ENCODE results near the gene SDK1. TPM values are rescaled to one million over a fixed set of nuclear protein-coding genes. Genes with fewer than 3 reads are reported as not detected.

Gene SDK1
- total and polyA plus RNA-seq, 10 of the 15 experiments (the other 5 are each of a cell fraction or from before 2014, with no cell fraction given): 0.14 to 0.33 TPM; not detected in 8

- Histone ChIP-seq H2AFZ (ENCODE audit: control insufficient read depth, low read depth, low read length) (no peak overlapping the region), H4K20me1 (ENCODE audit: control insufficient read depth, insufficient read depth) (no peaks in the 10 kb centered on the region), H3K9ac (ENCODE audit: control insufficient read depth, insufficient read depth, low read length) (no peak overlapping the region), H3K4me2 (ENCODE audit: control insufficient read depth, insufficient read depth) (no peak overlapping the region), H3K79me2 (ENCODE audit: control insufficient read depth, insufficient read depth, low read length) (no peaks in the 10 kb centered on the region), H3K36me3 (ENCODE audit: control insufficient read depth in 2 of 2, insufficient read depth in 2 of 2, low read length in 1 of 2) (no peaks in the 10 kb centered on the region), H3K4me3 (no peak overlapping the region), H3K27me3 (replicated peaks in 1 of 2; ENCODE audit: control insufficient read depth in 2 of 2, insufficient read depth in 2 of 2, low read length in 1 of 2) (no peaks in the 10 kb centered on the region), H3K9me3 (replicated peaks; ENCODE audit: control insufficient read depth, insufficient read depth, low read length) (no peaks in the 10 kb centered on the region; the same call in 2 of the 3 replicates), H3K27ac (ENCODE audit: control insufficient read depth, insufficient read depth) (no peak overlapping the region), H3K4me1 (ENCODE audit: control insufficient read depth, insufficient read depth, low read length) (no peaks in the 10 kb centered on the region)
- RAD21 ChIA-PET (ENCODE audit: unreplicated experiment): no interaction called here
- DNase-seq (ENCODE audit: low read depth, low spot score) (no peak), ATAC-seq (no peak), FAIRE-seq (no peak)
- POLR2A ChIA-PET: no interaction called here
- SMC1A ChIA-PET (ENCODE audit: uncharacterized antibody, unreplicated experiment): no interaction called here
- in situ Hi-C loops (cut with MboI) (no loop called here), intact Hi-C loops (cut with micrococcal nuclease; ENCODE audit: unreplicated experiment) (no loop called here)
- no TSS peak for BruUV-seq (replicated peaks)
- TF ChIP-seq SMARCA5 (IDR thresholded peaks at IDR 0.05): no peak
- WGBS (ENCODE audit: insufficient coverage, insufficient replicate concordance, low lambda C conversion rate, missing lambda C conversion rate): 29% methylated on average over 12 of the region's 13 CpGs
- CTCF ChIA-PET: no interaction called here
Measured at GRCh38 chr7:4079956-4080355, 778.9 kb downstream of the SDK1 start.

GRCh38 chr7:4080954-4081353, 779.9 kb downstream of the SDK1 start:
- Histone ChIP-seq H3K79me2 (ENCODE audit: control insufficient read depth, insufficient read depth, low read length) (no peaks in the 10 kb centered on the region), H3K9ac (ENCODE audit: control insufficient read depth, insufficient read depth, low read length) (no peak overlapping the region), H3K4me2 (ENCODE audit: control insufficient read depth, insufficient read depth) (no peak overlapping the region), H3K9me3 (replicated peaks; ENCODE audit: control insufficient read depth, insufficient read depth, low read length) (no peaks in the 10 kb centered on the region; the same call in 2 of the 3 replicates), H4K20me1 (ENCODE audit: control insufficient read depth, insufficient read depth) (no peaks in the 10 kb centered on the region), H3K36me3 (ENCODE audit: control insufficient read depth in 2 of 2, insufficient read depth in 2 of 2, low read length in 1 of 2) (no peaks in the 10 kb centered on the region), H3K27ac (ENCODE audit: control insufficient read depth, insufficient read depth) (no peak overlapping the region), H2AFZ (ENCODE audit: control insufficient read depth, low read depth, low read length) (no peak overlapping the region), H3K4me1 (ENCODE audit: control insufficient read depth, insufficient read depth, low read length) (no peaks in the 10 kb centered on the region), H3K4me3 (no peak overlapping the region), H3K27me3 (replicated peaks in 1 of 2; ENCODE audit: control insufficient read depth in 2 of 2, insufficient read depth in 2 of 2, low read length in 1 of 2) (no peaks in the 10 kb centered on the region)
- DNase-seq (ENCODE audit: low read depth, low spot score) (no peak), ATAC-seq (no peak), FAIRE-seq (no peak)
- in situ Hi-C loops (cut with MboI): no loop called here
- SMC1A ChIA-PET (ENCODE audit: uncharacterized antibody, unreplicated experiment): interaction anchor here (0.6 kb wide), 1 partner anchor 486 kb away, joined by 3 read pairs; no protein-coding TSS in a partner anchor
- POLR2A ChIA-PET: no interaction called here
- TF ChIP-seq POLR2AphosphoS5 (IDR thresholded peaks at IDR 0.05; ENCODE audit: low read length) (no peak), NFIC (IDR thresholded peaks at IDR 0.05; ENCODE audit: low read depth, low read length) (no peak), MYC (IDR thresholded peaks at IDR 0.05; ENCODE audit: insufficient read depth, insufficient read length, insufficient replicate concordance, low read length, severe bottlenecking) (no peak), RBBP5 (conservative IDR thresholded peaks at IDR 0.05) (no peak), USF1 (IDR thresholded peaks at IDR 0.05; ENCODE audit: borderline replicate concordance, extremely low read length, insufficient read depth, low read depth, low read length) (no peak), TAF1 (IDR thresholded peaks at IDR 0.05; ENCODE audit: borderline replicate concordance, low read depth, low read length) (no peak), FOXK2 (IDR thresholded peaks at IDR 0.05) (no peak), CREM (IDR thresholded peaks at IDR 0.05; ENCODE audit: low read depth) (no peak), FOS (IDR thresholded peaks at IDR 0.05; ENCODE audit: borderline replicate concordance, extremely low read depth, insufficient read length) (no peak), POLR2A (IDR thresholded peaks at IDR 0.05; ENCODE audit: low read depth, low read length) (no peak), YY1 (IDR thresholded peaks at IDR 0.05; ENCODE audit: low read depth, low read length) (no peak)
- BruUV-seq (replicated peaks): no TSS peak
- intact Hi-C loops (cut with micrococcal nuclease; ENCODE audit: unreplicated experiment): no loop called here
- WGBS (ENCODE audit: insufficient coverage, insufficient replicate concordance, low lambda C conversion rate, missing lambda C conversion rate): 68% methylated on average over 13 of the region's 13 CpGs
- CTCF ChIA-PET: no interaction called here
- RAD21 ChIA-PET (ENCODE audit: unreplicated experiment): no interaction called here

Data from GM12878 (cell line).